CD4-positive, CD25-positive, alpha-beta regulatory T cell (primary cell): ENCODE results near the gene NGRN. TPM values are rescaled to one million over a fixed set of nuclear protein-coding genes. Genes with fewer than 3 reads are reported as not detected.

Experiments
- ATAC-seq, 2 donors: fragments of 150-1000 bp; cut with Tn5 transposase; one replicate each; pipeline ENCODE4 v1.10.0; 2021; ENCODE audit warnings: low read depth in 2 of 2, moderate number of reproducible peaks in 2 of 2, moderate library complexity in 1 of 2
- DNase-seq, 3 donors: peaks; one replicate each; pipeline versions ENCODE4 v3.0.0 to v3.0.0-alpha.2; 2012 to 2022; ENCODE audit warnings: mixed read lengths in 1 of 3
- H3K27ac ChIP-seq: one replicate; pipeline ENCODE4 v1.7.0; 2013; ENCODE audit warnings: mild to moderate bottlenecking, low read length; ENCODE audit not compliant: insufficient read depth, poor library complexity, severe bottlenecking
- H3K27me3 ChIP-seq: one replicate; pipeline ENCODE4 v1.7.0; 2013; ENCODE audit warnings: low read length; ENCODE audit not compliant: control insufficient read depth, insufficient read depth
- H3K36me3 ChIP-seq: one replicate; pipeline ENCODE4 v1.7.0; 2013; ENCODE audit warnings: mild to moderate bottlenecking, low read length, moderate library complexity; ENCODE audit not compliant: control insufficient read depth, insufficient read depth
- H3K4me1 ChIP-seq: 2 replicates; pipeline ENCODE4 v1.7.0; 2013; ENCODE audit warnings: mild to moderate bottlenecking, low read length; ENCODE audit not compliant: insufficient read depth, control insufficient read depth, poor library complexity, severe bottlenecking
- H3K4me3 ChIP-seq: one replicate; pipeline ENCODE4 v1.7.0; 2013; ENCODE audit warnings: low read depth, mild to moderate bottlenecking, low read length, moderate library complexity
- H3K9me3 ChIP-seq, 2 experiments: 1 replicate in 1 of 2; 2 replicates in 1 of 2; pipeline ENCODE4 v1.7.0; 2013; ENCODE audit warnings: low read length in 2 of 2, mild to moderate bottlenecking in 1 of 2, moderate library complexity in 1 of 2; ENCODE audit not compliant: control insufficient read depth in 2 of 2
- H3K27ac Mint-ChIP-seq, 3 donors: one replicate each; pipeline ENCODE4 v1.8.0; 2020 to 2022; ENCODE audit warnings: mild to moderate bottlenecking in 3 of 3, mixed read lengths in 3 of 3, moderate library complexity in 2 of 3
- H3K27me3 Mint-ChIP-seq: one replicate; pipeline ENCODE4 v1.8.0; 2022; ENCODE audit warnings: mild to moderate bottlenecking, mixed read lengths
- H3K36me3 Mint-ChIP-seq: one replicate; pipeline ENCODE4 v1.8.0; 2020; ENCODE audit warnings: mixed read lengths
- H3K4me1 Mint-ChIP-seq, 4 donors: one replicate each; pipeline ENCODE4 v1.8.0; 2020 to 2022; ENCODE audit warnings: mixed read lengths in 4 of 4, mild to moderate bottlenecking in 1 of 4
- H3K4me3 Mint-ChIP-seq, 4 donors: one replicate each; pipeline ENCODE4 v1.8.0; 2020 to 2022; ENCODE audit warnings: mild to moderate bottlenecking in 4 of 4, mixed read lengths in 4 of 4, moderate library complexity in 3 of 4
- H3K9me3 Mint-ChIP-seq, 7 donors: one replicate each; pipeline ENCODE4 v1.8.0; 2020 to 2022; ENCODE audit warnings: mixed read lengths in 7 of 7, mild to moderate bottlenecking in 3 of 7, moderate library complexity in 2 of 7
- polyA plus RNA-seq, 4 donors: library from polyadenylated mRNA; unstranded; fragments of 300-500 nt; fragmentation: Illumina TruSeq; gene quantifications; one replicate each; pipeline ENCODE4 v1.2.3, GENCODE V29; 2021
- total RNA-seq: library from RNA; stranded (reverse); gene quantifications from one replicate; pipeline ENCODE4 v1.2.3, GENCODE V29; 2022

The NGRN gene
- total and polyA plus RNA-seq, 5 donors from 2014 or later = 39.0 to 54.1 (median 46.6) TPM

DNA sequence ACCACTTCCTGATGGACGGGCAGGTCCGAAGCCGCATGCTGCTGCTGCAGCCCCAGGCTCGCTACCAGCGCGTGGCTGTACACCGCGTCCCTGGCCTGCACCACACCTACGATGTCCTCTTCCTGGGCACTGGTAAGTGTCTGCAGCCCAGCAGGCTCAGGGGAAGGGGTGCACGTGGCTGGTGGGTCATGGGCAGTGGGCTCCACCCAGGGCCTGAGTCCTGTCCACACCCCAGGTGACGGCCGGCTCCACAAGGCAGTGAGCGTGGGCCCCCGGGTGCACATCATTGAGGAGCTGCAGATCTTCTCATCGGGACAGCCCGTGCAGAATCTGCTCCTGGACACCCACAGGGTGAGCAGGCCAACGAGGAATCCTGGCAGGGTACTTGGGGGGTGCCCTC lies 40.4 kb upstream of the NGRN start:
- Mint-ChIP-seq H3K4me1 (peaks cover 0 to 9% (median 7%) of the 10 kb centered on the region in 4 donors), H3K9me3 (no peaks in the 10 kb centered on the region), H3K4me3 (no peak overlapping the region), H3K27me3 (no peaks in the 10 kb centered on the region), H3K27ac (peak overlapping the region in 1 of 3 donors; percentile 74), H3K36me3 (peaks cover 13% of the 10 kb centered on the region)
- ATAC-seq (no peak), DNase-seq (no peak)
- peaks cover 36% of the 10 kb centered on the region for H3K36me3 ChIP-seq
- H3K4me1 ChIP-seq = peaks cover 8% of the 10 kb centered on the region
- H3K9me3 ChIP-seq = no peaks in the 10 kb centered on the region
- no peak overlapping the region for H3K27ac ChIP-seq
- no peaks in the 10 kb centered on the region for H3K27me3 ChIP-seq
- H3K4me3 ChIP-seq = no peak overlapping the region

DNA sequence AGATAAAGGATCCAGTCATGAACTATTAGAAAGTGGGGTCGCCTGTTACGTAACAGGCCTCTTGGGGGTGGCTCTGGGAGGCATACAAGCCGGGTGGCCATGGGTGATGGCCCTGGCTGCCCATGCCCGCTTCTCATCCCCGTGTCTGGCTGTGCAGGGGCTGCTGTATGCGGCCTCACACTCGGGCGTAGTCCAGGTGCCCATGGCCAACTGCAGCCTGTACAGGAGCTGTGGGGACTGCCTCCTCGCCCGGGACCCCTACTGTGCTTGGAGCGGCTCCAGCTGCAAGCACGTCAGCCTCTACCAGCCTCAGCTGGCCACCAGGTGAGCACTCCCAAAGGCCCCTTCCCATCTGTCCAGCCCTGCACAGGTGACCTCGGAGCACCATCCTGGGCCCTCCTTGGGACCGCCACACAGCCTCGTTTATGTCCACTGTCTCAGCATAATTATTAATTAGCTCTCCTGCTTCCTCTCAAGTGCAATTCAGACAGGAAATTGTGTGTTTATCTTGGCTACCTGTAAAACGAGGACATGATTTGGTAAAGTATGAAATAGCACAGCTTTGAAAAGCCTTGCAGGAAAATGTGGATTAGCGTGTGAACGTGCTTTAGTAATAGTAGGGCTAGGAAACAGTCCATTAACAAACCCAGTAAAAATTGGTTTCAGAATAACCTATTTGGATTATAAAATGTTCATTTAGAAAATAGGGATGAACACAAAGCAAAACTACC lies 39.8 kb upstream of the NGRN start:
- Mint-ChIP-seq H3K36me3 (peaks cover 13% of the 10 kb centered on the region), H3K27ac (no peak overlapping the region), H3K4me1 (peaks cover 0 to 15% (median 9%) of the 10 kb centered on the region in 4 donors), H3K4me3 (no peak overlapping the region), H3K27me3 (no peaks in the 10 kb centered on the region), H3K9me3 (no peaks in the 10 kb centered on the region)
- ATAC-seq (no peak), DNase-seq (no peak)
- Histone ChIP-seq H3K4me1 (peaks cover 15% of the 10 kb centered on the region), H3K4me3 (no peak overlapping the region), H3K36me3 (peaks cover 41% of the 10 kb centered on the region), H3K9me3 (no peaks in the 10 kb centered on the region), H3K27me3 (no peaks in the 10 kb centered on the region), H3K27ac (no peak overlapping the region)

DNA sequence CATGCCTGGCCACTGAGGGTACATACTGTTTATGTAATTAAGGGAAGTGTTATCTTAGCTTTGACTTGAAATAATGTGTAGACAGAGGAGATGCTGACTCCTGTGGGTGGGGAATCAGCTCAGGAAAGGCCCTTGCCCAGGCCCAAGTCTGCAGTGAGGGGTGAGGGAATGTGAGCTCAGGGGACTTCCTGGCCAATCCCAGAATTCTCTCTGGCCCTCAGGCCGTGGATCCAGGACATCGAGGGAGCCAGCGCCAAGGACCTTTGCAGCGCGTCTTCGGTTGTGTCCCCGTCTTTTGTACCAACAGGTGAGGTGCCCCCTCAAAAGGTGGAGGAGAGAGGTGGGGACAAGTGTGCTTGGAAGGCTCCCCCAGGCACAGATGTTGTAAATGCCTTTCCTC lies 38.1 kb upstream of the NGRN start:
- Mint-ChIP-seq H3K36me3 (peaks cover 21% of the 10 kb centered on the region), H3K4me3 (peak overlapping the region in 2 of 4 donors; percentile 29 to 32), H3K9me3 (no peaks in the 10 kb centered on the region), H3K4me1 (peaks cover 9 to 32% (median 23%) of the 10 kb centered on the region in 4 donors), H3K27ac (no peak overlapping the region), H3K27me3 (no peaks in the 10 kb centered on the region)
- Histone ChIP-seq H3K4me3 (no peak overlapping the region), H3K27ac (no peak overlapping the region), H3K4me1 (peaks cover 31% of the 10 kb centered on the region), H3K36me3 (peaks cover 41% of the 10 kb centered on the region), H3K9me3 (no peaks in the 10 kb centered on the region), H3K27me3 (no peaks in the 10 kb centered on the region)
- ATAC-seq (no peak), DNase-seq (no peak)

DNA sequence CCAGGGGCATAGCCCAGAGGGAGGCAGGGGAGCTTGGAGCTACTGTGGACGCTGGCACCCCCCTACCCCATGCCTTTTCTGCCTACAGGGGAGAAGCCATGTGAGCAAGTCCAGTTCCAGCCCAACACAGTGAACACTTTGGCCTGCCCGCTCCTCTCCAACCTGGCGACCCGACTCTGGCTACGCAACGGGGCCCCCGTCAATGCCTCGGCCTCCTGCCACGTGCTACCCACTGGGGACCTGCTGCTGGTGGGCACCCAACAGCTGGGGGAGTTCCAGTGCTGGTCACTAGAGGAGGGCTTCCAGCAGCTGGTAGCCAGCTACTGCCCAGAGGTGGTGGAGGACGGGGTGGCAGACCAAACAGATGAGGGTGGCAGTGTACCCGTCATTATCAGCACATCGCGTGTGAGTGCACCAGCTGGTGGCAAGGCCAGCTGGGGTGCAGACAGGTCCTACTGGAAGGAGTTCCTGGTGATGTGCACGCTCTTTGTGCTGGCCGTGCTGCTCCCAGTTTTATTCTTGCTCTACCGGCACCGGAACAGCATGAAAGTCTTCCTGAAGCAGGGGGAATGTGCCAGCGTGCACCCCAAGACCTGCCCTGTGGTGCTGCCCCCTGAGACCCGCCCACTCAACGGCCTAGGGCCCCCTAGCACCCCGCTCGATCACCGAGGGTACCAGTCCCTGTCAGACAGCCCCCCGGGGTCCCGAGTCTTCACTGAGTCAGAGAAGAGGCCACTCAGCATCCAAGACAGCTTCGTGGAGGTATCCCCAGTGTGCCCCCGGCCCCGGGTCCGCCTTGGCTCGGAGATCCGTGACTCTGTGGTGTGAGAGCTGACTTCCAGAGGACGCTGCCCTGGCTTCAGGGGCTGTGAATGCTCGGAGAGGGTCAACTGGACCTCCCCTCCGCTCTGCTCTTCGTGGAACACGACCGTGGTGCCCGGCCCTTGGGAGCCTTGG lies 37.4 kb upstream of the NGRN start:
- Mint-ChIP-seq H3K27me3 (no peaks in the 10 kb centered on the region), H3K4me1 (peaks cover 9 to 40% (median 27%) of the 10 kb centered on the region in 4 donors), H3K36me3 (peaks cover 21% of the 10 kb centered on the region), H3K9me3 (no peaks in the 10 kb centered on the region), H3K27ac (peak overlapping the region; percentile 7 to 100 (median 38)), H3K4me3 (no peak overlapping the region)
- peak overlapping the region; percentile 1 for H3K27ac ChIP-seq
- no peaks in the 10 kb centered on the region for H3K27me3 ChIP-seq
- peaks cover 39% of the 10 kb centered on the region for H3K4me1 ChIP-seq
- ATAC-seq = no peak
- H3K4me3 ChIP-seq = no peak overlapping the region
- DNase-seq = no peak
- H3K36me3 ChIP-seq = peaks cover 41% of the 10 kb centered on the region
- H3K9me3 ChIP-seq = no peaks in the 10 kb centered on the region

DNA sequence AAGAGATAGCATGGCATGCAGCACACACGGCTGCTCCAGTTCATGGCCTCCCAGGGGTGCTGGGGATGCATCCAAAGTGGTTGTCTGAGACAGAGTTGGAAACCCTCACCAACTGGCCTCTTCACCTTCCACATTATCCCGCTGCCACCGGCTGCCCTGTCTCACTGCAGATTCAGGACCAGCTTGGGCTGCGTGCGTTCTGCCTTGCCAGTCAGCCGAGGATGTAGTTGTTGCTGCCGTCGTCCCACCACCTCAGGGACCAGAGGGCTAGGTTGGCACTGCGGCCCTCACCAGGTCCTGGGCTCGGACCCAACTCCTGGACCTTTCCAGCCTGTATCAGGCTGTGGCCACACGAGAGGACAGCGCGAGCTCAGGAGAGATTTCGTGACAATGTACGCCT lies 36.5 kb upstream of the NGRN start:
- peaks cover 41% of the 10 kb centered on the region for H3K4me1 ChIP-seq
- Mint-ChIP-seq H3K27me3 (no peaks in the 10 kb centered on the region), H3K4me3 (peak overlapping the region in 2 of 4 donors; percentile 22 to 47), H3K9me3 (no peaks in the 10 kb centered on the region), H3K36me3 (peaks cover 18% of the 10 kb centered on the region), H3K27ac (peak overlapping the region; percentile 90 to 100 (median 98)), H3K4me1 (peaks cover 9 to 40% (median 27%) of the 10 kb centered on the region in 4 donors)
- H3K27me3 ChIP-seq = no peaks in the 10 kb centered on the region
- no peaks in the 10 kb centered on the region for H3K9me3 ChIP-seq
- no peak overlapping the region for H3K4me3 ChIP-seq
- no peak overlapping the region for H3K27ac ChIP-seq
- DNase-seq = no peak
- H3K36me3 ChIP-seq = peaks cover 36% of the 10 kb centered on the region
- no peak for ATAC-seq

DNA sequence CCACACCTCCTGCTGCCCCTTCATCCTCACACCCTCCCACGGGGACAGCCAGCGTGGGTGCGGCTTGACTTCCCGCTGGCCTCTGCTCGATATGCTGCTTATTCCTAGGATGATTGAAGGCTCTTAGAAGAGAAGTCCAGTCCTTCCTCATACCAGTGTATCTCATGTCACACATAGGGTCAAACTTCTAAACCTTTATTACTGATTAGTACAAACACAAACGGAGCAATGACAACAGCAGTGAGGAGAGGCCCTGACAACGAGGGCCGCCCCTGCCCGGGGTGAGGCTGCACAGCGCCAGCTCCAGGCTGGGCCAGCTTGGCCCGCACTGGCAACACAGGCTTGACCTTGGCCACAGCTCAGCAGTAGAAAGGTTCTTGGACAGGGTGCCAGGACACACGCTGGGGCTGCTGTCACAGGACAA lies 35.4 kb upstream of the NGRN start:
- peaks cover 9 to 49% (median 34%) of the 10 kb centered on the region in 4 donors for H3K4me1 Mint-ChIP-seq
- H3K4me3 ChIP-seq = peak overlapping the region; percentile 74

DNA sequence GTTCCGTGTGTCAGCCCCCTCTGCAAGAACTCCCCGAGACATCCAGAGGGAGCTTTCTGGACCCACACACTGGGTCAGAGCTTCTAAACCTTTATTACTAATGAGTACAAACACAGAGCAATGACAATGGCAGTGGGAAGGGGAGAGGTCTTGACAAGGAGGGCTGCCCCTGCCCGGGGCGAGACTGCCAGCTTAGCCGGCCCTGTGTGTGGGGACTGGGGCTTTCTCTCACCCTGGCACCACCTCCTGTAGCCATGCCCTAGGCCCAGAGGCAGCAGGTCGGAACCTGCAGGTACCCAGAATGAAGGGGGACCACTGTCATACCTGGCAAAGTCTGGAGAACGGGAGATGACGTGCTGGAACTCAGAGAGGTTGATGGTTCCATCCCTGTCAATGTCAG lies 34.9 kb upstream of the NGRN start:
- Mint-ChIP-seq H3K9me3 (no peaks in the 10 kb centered on the region), H3K4me1 (peaks cover 9 to 53% (median 35%) of the 10 kb centered on the region in 4 donors), H3K36me3 (peaks cover 14% of the 10 kb centered on the region), H3K27ac (peak overlapping the region; percentile 98 to 100 (median 100)), H3K27me3 (no peaks in the 10 kb centered on the region), H3K4me3 (peak overlapping the region; percentile 86 to 92 (median 90))
- Histone ChIP-seq H3K9me3 (no peaks in the 10 kb centered on the region), H3K27me3 (no peaks in the 10 kb centered on the region), H3K4me3 (peak overlapping the region; percentile 74), H3K27ac (peak overlapping the region; percentile 96), H3K36me3 (peaks cover 27% of the 10 kb centered on the region), H3K4me1 (peaks cover 51% of the 10 kb centered on the region)
- DNase-seq = no peak
- no peak for ATAC-seq

More for the DNA sequence above, 35.4 kb upstream of the NGRN start:
- peak overlapping the region; percentile 96 for H3K27ac ChIP-seq
- H3K36me3 ChIP-seq = peaks cover 31% of the 10 kb centered on the region
- DNase-seq = no peak
- no peaks in the 10 kb centered on the region for H3K9me3 ChIP-seq
- Mint-ChIP-seq H3K9me3 (no peaks in the 10 kb centered on the region), H3K27ac (peak overlapping the region in 2 of 3 donors; percentile 98 to 100), H3K4me3 (peak overlapping the region; percentile 86 to 92 (median 90)), H3K27me3 (no peaks in the 10 kb centered on the region), H3K36me3 (peaks cover 14% of the 10 kb centered on the region)
- H3K4me1 ChIP-seq = peaks cover 50% of the 10 kb centered on the region
- H3K27me3 ChIP-seq = no peaks in the 10 kb centered on the region
- ATAC-seq = no peak
